HepG2 (cell line): ENCODE data around the gene SMC1B. TPM values are rescaled to one million over a fixed set of nuclear protein-coding genes. Genes with fewer than 3 reads are reported as not detected.
A peak's percentile ranks its signal among the peaks of the same experiment; 100 is the strongest.

Source experiments
- ARID3A ChIP-seq: IDR thresholded peaks from 2 replicates; pipeline ENCODE4 v1.6.1; 2012; ENCODE audit warnings: low read depth, low read length, improper control_type of control experiment
- DZIP1 ChIP-seq: sonication (generic); formaldehyde crosslinking; IDR thresholded peaks from 2 replicates; pipeline ENCODE4 v1.5.0; 2020; ENCODE audit warnings: mild to moderate bottlenecking, missing genetic modification reagents
- EZH2 ChIP-seq: conservative IDR thresholded peaks from 2 replicates; pipeline ENCODE4 v1.6.1; 2012; ENCODE audit warnings: mild to moderate bottlenecking, low read depth, low read length, moderate library complexity
- FOXP4 ChIP-seq: sonication (generic); formaldehyde crosslinking; IDR thresholded peaks from 2 replicates; pipeline ENCODE4 v1.4.0; 2020; ENCODE audit warnings: missing genetic modification reagents
- MATR3 ChIP-seq: sonication (generic); formaldehyde crosslinking; IDR thresholded peaks from 2 replicates; pipeline ENCODE4 v1.4.0; 2020; ENCODE audit warnings: missing genetic modification reagents
- NFIC ChIP-seq: IDR thresholded peaks from 2 replicates; pipeline ENCODE4 v1.6.1; 2012; ENCODE audit warnings: mild to moderate bottlenecking, low read length, inconsistent platforms
- NFYC ChIP-seq: IDR thresholded peaks from 2 replicates; pipeline ENCODE4 v1.6.1; 2016; ENCODE audit warnings: missing genetic modification reagents, missing compliant biosample characterization
- XRCC5 ChIP-seq: fragments of 200-400 bp; formaldehyde crosslinking; optimal IDR thresholded peaks from 2 replicates; pipeline ENCODE3; 2017; ENCODE audit warnings: mild to moderate bottlenecking, low read length
- ZKSCAN8 ChIP-seq: IDR thresholded peaks from 2 replicates; pipeline ENCODE4 v1.6.1; 2016; ENCODE audit warnings: borderline replicate concordance, missing genetic modification reagents, missing compliant biosample characterization
- ZNF12 ChIP-seq: sonication (generic); formaldehyde crosslinking; IDR thresholded peaks from 2 replicates; pipeline ENCODE4 v1.5.0; 2020; ENCODE audit warnings: missing genetic modification reagents
- ZNF274 ChIP-seq: sonication (generic); formaldehyde crosslinking; IDR thresholded peaks from 2 replicates; pipeline ENCODE4 v1.5.1; 2020; ENCODE audit warnings: mild to moderate bottlenecking, missing genetic modification reagents
- ZNF512B ChIP-seq: sonication (generic); formaldehyde crosslinking; IDR thresholded peaks from 2 replicates; pipeline ENCODE4 v1.5.1; 2020; ENCODE audit warnings: missing genetic modification reagents, mild to moderate bottlenecking, borderline replicate concordance
- ZNF543 ChIP-seq: sonication (generic); formaldehyde crosslinking; IDR thresholded peaks from 2 replicates; pipeline ENCODE4 v1.4.0; 2020; ENCODE audit warnings: mild to moderate bottlenecking, missing genetic modification reagents
- ZNF546 ChIP-seq: sonication (generic); formaldehyde crosslinking; conservative IDR thresholded peaks from 2 replicates; pipeline ENCODE4 v1.8.1; 2023; ENCODE audit warnings: mild to moderate bottlenecking, missing genetic modification reagents
- ZNF550 ChIP-seq: sonication (generic); formaldehyde crosslinking; IDR thresholded peaks from 2 replicates; pipeline ENCODE4 v1.4.0; 2020; ENCODE audit warnings: mild to moderate bottlenecking, missing genetic modification reagents, borderline replicate concordance
- ZNF777 ChIP-seq: sonication (generic); formaldehyde crosslinking; IDR thresholded peaks from 2 replicates; pipeline ENCODE4 v1.4.0; 2020; ENCODE audit warnings: missing genetic modification reagents
- polyA plus RNA-seq, 8 experiments: library from polyadenylated mRNA; depleted of rRNA in 3 of 8; stranded (reverse) in 7 of 8; unstranded in 1 of 8; fragments of >200 nt; fragmentation: Illumina TruSeq in 4 of 8; extraction: Trizol in 4 of 8; gene quantifications; 2 replicates each; pipeline versions ENCODE4 v1.2.1 to v1.2.3, GENCODE V29; 2011 to 2016; ENCODE audit warnings: low read depth in 4 of 8, missing spikeins in 1 of 8, mixed read lengths in 1 of 8; ENCODE audit not compliant: insufficient read depth in 1 of 8
- total RNA-seq, 5 experiments: library from RNA; depleted of rRNA; stranded (reverse); fragments of >200 nt; fragmentation: Illumina TruSeq; extraction: Trizol; gene quantifications; 2 replicates each; pipeline ENCODE4 v1.2.3, GENCODE V29; 2016; ENCODE audit warnings: low read depth in 1 of 5
- TF ChIP-seq, protein P1 (sequence below): sonication (generic); formaldehyde crosslinking; IDR thresholded peaks from 2 replicates; pipeline ENCODE4 v1.5.0; 2020; ENCODE audit warnings: mild to moderate bottlenecking, missing genetic modification reagents
- TF ChIP-seq, protein P2 (sequence below): sonication (generic); formaldehyde crosslinking; IDR thresholded peaks from 2 replicates; pipeline ENCODE4 v1.5.0; 2020; ENCODE audit warnings: missing genetic modification reagents

SMC1B gene
- total and polyA plus RNA-seq, 2 of the 13 experiments (the other 11 are each of a cell fraction or from before 2014, with no cell fraction given) = not detected

DNA sequence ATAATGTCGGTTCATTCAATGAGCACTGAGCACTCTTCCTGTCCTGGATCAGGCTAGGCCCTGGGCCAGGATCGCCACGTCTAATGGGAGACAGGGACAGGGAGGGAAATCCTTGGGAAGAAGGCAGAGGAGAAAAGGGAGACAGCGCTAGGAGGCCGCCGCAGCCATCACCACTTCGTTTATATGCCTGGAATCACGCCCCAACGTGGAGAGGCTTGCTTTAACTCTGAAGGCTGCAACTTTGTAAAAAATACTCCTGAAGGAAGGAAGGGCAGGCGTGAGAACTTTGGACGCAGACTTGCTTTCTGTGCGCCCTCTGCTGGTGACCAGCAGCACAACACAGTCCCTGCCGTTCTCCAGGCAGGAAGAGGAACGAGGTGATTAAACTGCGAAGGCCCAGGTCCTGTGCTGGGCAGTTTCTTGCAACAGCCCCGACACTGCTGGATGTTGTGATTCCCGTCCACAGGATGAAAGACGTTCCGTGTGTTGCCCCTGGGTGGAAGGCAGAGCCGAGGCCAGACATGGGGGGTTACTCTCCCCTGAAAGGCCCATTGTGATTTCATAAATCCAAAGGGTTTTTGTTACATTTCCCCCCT lies 22.2 kb upstream of the SMC1B start (continued):
- TF ChIP-seq FOXP4 (CRISPR knock-in tag) (no peak; the same call in 1 of the 2 replicates), NFIC (no peak), EZH2 (no peak), ZNF546 (no peak), ZNF550 (no peak), ZNF12 (no peak), NFYC (CRISPR knock-in tag) (0 out of 2 replicates have a peak, but pooled peaks have one; percentile 31), ZNF543 (no peak), ZNF274 (CRISPR knock-in tag) (peak; percentile 78), MATR3 (no peak), ZNF512B (CRISPR knock-in tag) (no peak), ZNF777 (CRISPR knock-in tag) (peak; percentile 73), DZIP1 (CRISPR knock-in tag) (0 out of 2 replicates have a peak, but pooled peaks have one; percentile 45), ARID3A (no peak), ZKSCAN8 (CRISPR knock-in tag) (peak; percentile 49; the same call in 1 of the 2 replicates), XRCC5 (peak; percentile 90)
- TF ChIP-seq, protein P1, sequence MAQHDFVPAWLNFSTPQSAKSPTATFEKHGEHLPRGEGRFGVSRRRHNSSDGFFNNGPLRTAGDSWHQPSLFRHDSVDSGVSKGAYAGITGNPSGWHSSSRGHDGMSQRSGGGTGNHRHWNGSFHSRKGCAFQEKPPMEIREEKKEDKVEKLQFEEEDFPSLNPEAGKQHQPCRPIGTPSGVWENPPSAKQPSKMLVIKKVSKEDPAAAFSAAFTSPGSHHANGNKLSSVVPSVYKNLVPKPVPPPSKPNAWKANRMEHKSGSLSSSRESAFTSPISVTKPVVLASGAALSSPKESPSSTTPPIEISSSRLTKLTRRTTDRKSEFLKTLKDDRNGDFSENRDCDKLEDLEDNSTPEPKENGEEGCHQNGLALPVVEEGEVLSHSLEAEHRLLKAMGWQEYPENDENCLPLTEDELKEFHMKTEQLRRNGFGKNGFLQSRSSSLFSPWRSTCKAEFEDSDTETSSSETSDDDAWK (CRISPR knock-in tag) = no peak
- TF ChIP-seq, protein P2, sequence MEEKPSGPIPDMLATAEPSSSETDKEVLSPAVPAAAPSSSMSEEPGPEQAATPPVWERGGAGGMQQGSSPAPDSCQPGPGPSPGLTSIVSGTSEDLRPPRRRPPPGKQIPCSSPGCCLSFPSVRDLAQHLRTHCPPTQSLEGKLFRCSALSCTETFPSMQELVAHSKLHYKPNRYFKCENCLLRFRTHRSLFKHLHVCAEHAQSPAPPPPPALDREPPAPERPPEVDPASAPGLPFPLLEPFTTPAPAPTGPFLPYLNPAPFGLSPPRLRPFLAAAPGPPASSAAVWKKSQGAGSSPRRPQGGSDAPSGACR = no peak
